Vagina (tissue), 2 donors: ENCODE results near the gene ANK2.

Experiments used
- POLR2A ChIP-seq, 2 donors: fragments of 450-650 bp; IDR thresholded peaks; one replicate each; pipeline ENCODE4 v1.6.1; 2017; ENCODE audit warnings: antibody characterized with exemption in 2 of 2, mild to moderate bottlenecking in 2 of 2, moderate library complexity in 2 of 2
- POLR2AphosphoS5 ChIP-seq, 2 donors: sonication (generic); formaldehyde crosslinking; IDR thresholded peaks; one replicate each; pipeline ENCODE4 v1.9.0; 2017; ENCODE audit warnings: antibody characterized with exemption in 2 of 2, mild to moderate bottlenecking in 2 of 2, low read depth in 1 of 2; ENCODE audit not compliant: insufficient read depth in 1 of 2
- TF ChIP-seq, protein P1 (sequence below), 3 experiments: fragments of 450-650 bp in 2 of 3; fragments of 200-600 bp in 1 of 3; sonication (generic) in 1 of 3; IDR thresholded peaks; one replicate each; pipeline ENCODE4 v1.5.1; 2017 to 2019; ENCODE audit warnings: antibody characterized with exemption in 3 of 3, mild to moderate bottlenecking in 2 of 3, moderate library complexity in 2 of 3

DNA sequence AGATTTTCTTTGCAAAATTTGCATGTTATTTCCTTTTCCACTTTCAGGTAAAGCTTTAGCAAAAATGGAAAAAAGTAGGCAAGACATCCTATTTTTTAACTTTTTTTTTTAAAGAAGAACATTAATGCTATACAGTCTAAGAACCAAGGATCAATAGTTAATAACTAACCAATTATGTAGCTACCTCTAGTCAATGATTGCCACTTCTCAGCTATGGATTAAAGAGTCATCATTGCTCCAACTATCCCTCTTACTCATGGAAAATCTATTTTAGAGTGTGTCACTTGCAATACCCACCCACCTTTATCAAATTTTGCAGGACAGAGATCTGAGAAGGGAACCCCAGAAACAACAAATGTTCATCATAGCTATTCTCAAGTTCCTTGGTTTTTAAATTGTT is 223.1 kb downstream of the ANK2 start:
- TF ChIP-seq POLR2A (IDR thresholded peaks at IDR 0.05) (no peak), POLR2AphosphoS5 (IDR thresholded peaks at IDR 0.05; ENCODE audit: insufficient read depth in 1 of 2, low read depth in 1 of 2) (no peak)
- TF ChIP-seq, protein P1, sequence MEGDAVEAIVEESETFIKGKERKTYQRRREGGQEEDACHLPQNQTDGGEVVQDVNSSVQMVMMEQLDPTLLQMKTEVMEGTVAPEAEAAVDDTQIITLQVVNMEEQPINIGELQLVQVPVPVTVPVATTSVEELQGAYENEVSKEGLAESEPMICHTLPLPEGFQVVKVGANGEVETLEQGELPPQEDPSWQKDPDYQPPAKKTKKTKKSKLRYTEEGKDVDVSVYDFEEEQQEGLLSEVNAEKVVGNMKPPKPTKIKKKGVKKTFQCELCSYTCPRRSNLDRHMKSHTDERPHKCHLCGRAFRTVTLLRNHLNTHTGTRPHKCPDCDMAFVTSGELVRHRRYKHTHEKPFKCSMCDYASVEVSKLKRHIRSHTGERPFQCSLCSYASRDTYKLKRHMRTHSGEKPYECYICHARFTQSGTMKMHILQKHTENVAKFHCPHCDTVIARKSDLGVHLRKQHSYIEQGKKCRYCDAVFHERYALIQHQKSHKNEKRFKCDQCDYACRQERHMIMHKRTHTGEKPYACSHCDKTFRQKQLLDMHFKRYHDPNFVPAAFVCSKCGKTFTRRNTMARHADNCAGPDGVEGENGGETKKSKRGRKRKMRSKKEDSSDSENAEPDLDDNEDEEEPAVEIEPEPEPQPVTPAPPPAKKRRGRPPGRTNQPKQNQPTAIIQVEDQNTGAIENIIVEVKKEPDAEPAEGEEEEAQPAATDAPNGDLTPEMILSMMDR (IDR thresholded peaks at IDR 0.05): no peak
